CD14-positive monocyte (primary cell): ENCODE results near the gene COQ3. TPM values are rescaled to one million over a fixed set of nuclear protein-coding genes. Genes with fewer than 3 reads are reported as not detected.

ENCODE experiments used
- DNase-seq, 3 donors: peaks; one replicate each; pipeline ENCODE4 v3.0.0-alpha.2; 2011 to 2022
- H2AFZ ChIP-seq: 2 replicates; pipeline ENCODE4 v1.6.0; 2012; ENCODE audit warnings: mild to moderate bottlenecking, low read depth, low read length, inconsistent platforms; ENCODE audit not compliant: insufficient read depth, poor library complexity, severe bottlenecking
- H3K27ac ChIP-seq, 2 donors: 1 replicate in 1 of 2; 2 replicates in 1 of 2; pipeline ENCODE4 v1.5.1; 2012 to 2013; ENCODE audit warnings: low read length in 2 of 2, control low read depth in 1 of 2, inconsistent platforms in 1 of 2, low read depth in 1 of 2, mild to moderate bottlenecking in 1 of 2
- H3K27me3 ChIP-seq, 2 donors: one replicate each; pipeline versions ENCODE4 v1.6.0 to v1.6.1; 2011 to 2013; ENCODE audit warnings: low read length in 2 of 2; ENCODE audit not compliant: control insufficient read depth in 2 of 2, insufficient read depth in 2 of 2
- H3K36me3 ChIP-seq, 2 donors: replicated peaks in 1 of 2; 1 replicate in 1 of 2; 2 replicates in 1 of 2; pipeline versions ENCODE4 v1.5.1 to v1.6.1; 2012 to 2013; ENCODE audit warnings: low read length in 2 of 2, control low read depth in 1 of 2, inconsistent platforms in 1 of 2, mild to moderate bottlenecking in 1 of 2; ENCODE audit not compliant: insufficient read depth in 2 of 2, control insufficient read depth in 1 of 2
- H3K4me1 ChIP-seq, 2 donors: 1 replicate in 1 of 2; 2 replicates in 1 of 2; pipeline versions ENCODE4 v1.5.1 to v1.6.1; 2012 to 2013; ENCODE audit warnings: low read length in 2 of 2, control low read depth in 1 of 2, inconsistent platforms in 1 of 2, mild to moderate bottlenecking in 1 of 2, moderate library complexity in 1 of 2; ENCODE audit not compliant: insufficient read depth in 2 of 2, control insufficient read depth in 1 of 2
- H3K4me2 ChIP-seq: replicated peaks from 2 replicates; pipeline ENCODE3; 2012; ENCODE audit warnings: low read length, moderate library complexity, mild to moderate bottlenecking; ENCODE audit not compliant: poor library complexity, severe bottlenecking; ENCODE audit errors: extremely low read depth
- H3K4me3 ChIP-seq, 3 experiments: fragments of 200-600 bp in 1 of 3; sonication (generic) in 1 of 3; replicated peaks in 1 of 3; 1 replicate in 2 of 3; 2 replicates in 1 of 3; pipeline ENCODE4 v1.5.1; 2011 to 2013; ENCODE audit warnings: low read length in 3 of 3, mild to moderate bottlenecking in 3 of 3, control low read depth in 2 of 3, low read depth in 2 of 3, inconsistent platforms in 1 of 3, moderate library complexity in 1 of 3
- H3K79me2 ChIP-seq: 2 replicates; pipeline ENCODE4 v1.6.0; 2012; ENCODE audit warnings: mild to moderate bottlenecking, control low read depth, inconsistent platforms, low read length, moderate library complexity; ENCODE audit not compliant: insufficient read depth
- H3K9ac ChIP-seq: 2 replicates; pipeline ENCODE4 v1.6.0; 2017; ENCODE audit warnings: low read length, mild to moderate bottlenecking; ENCODE audit not compliant: insufficient read depth, poor library complexity, severe bottlenecking
- H3K9me3 ChIP-seq, 2 donors: replicated peaks in 1 of 2; 1 replicate in 1 of 2; 2 replicates in 1 of 2; pipeline versions ENCODE4 v1.5.1 to v1.6.1; 2012 to 2013; ENCODE audit warnings: low read length in 2 of 2, control low read depth in 1 of 2; ENCODE audit not compliant: control insufficient read depth in 1 of 2, insufficient read depth in 1 of 2
- H4K20me1 ChIP-seq: 2 replicates; pipeline ENCODE4 v1.6.0; 2012; ENCODE audit warnings: mild to moderate bottlenecking, low read length, control low read depth, moderate library complexity; ENCODE audit not compliant: insufficient read depth
- H3K27ac Mint-ChIP-seq, 7 donors: one replicate each; pipeline ENCODE4 v1.8.0; 2020; ENCODE audit warnings: mild to moderate bottlenecking in 7 of 7, mixed read lengths in 7 of 7, moderate library complexity in 6 of 7, inconsistent platforms in 2 of 7
- H3K27me3 Mint-ChIP-seq, 3 donors: one replicate each; pipeline ENCODE4 v1.8.0; 2021 to 2022; ENCODE audit warnings: low read depth in 3 of 3, mild to moderate bottlenecking in 3 of 3, mixed read lengths in 3 of 3, moderate library complexity in 3 of 3, inconsistent platforms in 1 of 3
- H3K36me3 Mint-ChIP-seq, 2 donors: one replicate each; pipeline ENCODE4 v1.8.0; 2020; ENCODE audit warnings: mixed read lengths in 2 of 2, inconsistent platforms in 1 of 2, mild to moderate bottlenecking in 1 of 2
- H3K4me1 Mint-ChIP-seq: one replicate; pipeline ENCODE4 v1.8.0; 2020; ENCODE audit warnings: mild to moderate bottlenecking, mixed read lengths
- H3K4me3 Mint-ChIP-seq, 2 donors: one replicate each; pipeline ENCODE4 v1.8.0; 2020; ENCODE audit warnings: mild to moderate bottlenecking in 2 of 2, mixed read lengths in 2 of 2, moderate library complexity in 1 of 2
- H3K9me3 Mint-ChIP-seq, 7 donors: one replicate each; pipeline ENCODE4 v1.8.0; 2020 to 2022; ENCODE audit warnings: mixed read lengths in 7 of 7, mild to moderate bottlenecking in 6 of 7, moderate library complexity in 6 of 7, inconsistent platforms in 2 of 7
- CTCF ChIP-seq: fragments of 200-600 bp; IDR thresholded peaks from one replicate; pipeline ENCODE4 v1.8.0; 2022; ENCODE audit warnings: antibody characterized with exemption, mild to moderate bottlenecking
- WGBS: methylation state at CpG from one replicate; pipeline ENCODE4 v1.1.5; 2013; ENCODE audit warnings: missing lambda C conversion rate; ENCODE audit not compliant: insufficient coverage; 5-methylcytosine and 5-hydroxymethylcytosine counted together
- intact Hi-C, 2 donors: fragments of 100-400 bp; cut with micrococcal nuclease; formaldehyde crosslinking; loops; one replicate each; pipeline versions ENCODE4 v1.15.0 to v1.15.1; 2023
- polyA plus RNA-seq, 3 donors: library from polyadenylated mRNA; depleted of rRNA in 1 of 3; unstranded in 2 of 3; stranded (reverse) in 1 of 3; fragments of 300-500 nt in 2 of 3; fragments of >200 nt in 1 of 3; fragmentation: Illumina TruSeq in 2 of 3; gene quantifications; 1 replicate in 2 of 3; 2 replicates in 1 of 3; pipeline ENCODE4 v1.2.3, GENCODE V29; 2012 to 2021

COQ3 gene
- polyA plus RNA-seq, 3 donors = 1.5 to 2.3 (median 1.6) TPM

DNA sequence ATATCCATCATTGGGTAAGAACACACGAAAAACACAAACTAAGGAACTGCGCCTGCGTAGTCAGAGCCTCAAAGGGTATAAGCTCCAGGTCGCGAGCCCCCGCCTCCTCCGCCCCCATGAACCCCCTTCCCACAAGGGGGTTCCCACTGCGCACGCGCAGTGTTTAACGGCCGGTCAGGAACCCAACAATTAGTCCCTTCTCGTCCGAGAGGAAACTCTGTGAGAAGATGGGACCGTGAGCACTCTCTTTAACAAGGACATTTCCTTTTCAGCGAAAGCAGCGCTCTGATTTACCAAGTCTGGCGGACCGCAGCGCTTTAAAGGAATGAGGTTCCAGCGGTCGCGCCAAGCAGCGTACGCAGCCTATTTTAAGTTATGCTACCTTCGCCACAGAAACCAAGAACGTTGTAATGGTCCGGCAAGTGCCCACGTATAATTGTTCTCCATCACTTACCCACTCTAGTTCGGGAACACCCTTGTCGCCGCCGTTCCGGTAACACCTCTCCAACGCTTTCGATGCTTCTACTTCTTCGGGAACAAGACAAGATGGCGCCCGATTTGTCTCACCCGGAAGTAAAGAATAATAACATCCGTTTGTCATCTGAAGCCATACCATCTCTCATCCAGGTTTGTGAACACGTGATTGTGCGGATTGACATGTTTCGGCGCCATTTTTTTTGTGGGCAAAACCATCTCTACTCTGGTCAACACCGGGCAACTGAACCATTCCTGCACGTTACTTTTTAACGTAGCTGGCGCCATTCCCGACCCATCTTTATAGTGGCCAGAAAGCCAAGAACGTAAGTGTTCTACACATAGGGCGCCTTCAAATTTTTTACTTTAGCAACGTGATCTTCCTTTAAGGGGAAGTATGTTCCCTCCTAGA lies 31.0 kb upstream of the COQ3 start, which contains the start of gene PNISR:
PNISR (minus strand) TSS at position 548 of the 886 bp plus-strand sequence. CDS start 10,649 bp downstream, outside the sequence.
- Histone ChIP-seq H3K27me3 (no peaks in the 10 kb centered on the region), H4K20me1 (peaks cover 44% of the 10 kb centered on the region), H3K27ac (peak within 1 kb of the TSS; percentile 99 to 100), H3K36me3 (peaks cover 0 to 18% of the 10 kb centered on the region in 2 donors), H3K79me2 (peaks cover 67% of the 10 kb centered on the region), H3K4me3 (peak within 1 kb of the TSS; percentile 93 to 99 (median 98)), H2AFZ (peak within 1 kb of the TSS; percentile 100), H3K4me2 (peak within 1 kb of the TSS; percentile 87), H3K9me3 (no peaks in the 10 kb centered on the region), H3K9ac (peak within 1 kb of the TSS; percentile 94), H3K4me1 (peaks cover 19 to 37% of the 10 kb centered on the region in 2 donors)
- WGBS = under 1% methylated on average over 48 of the region's 53 CpGs
- peak within 1 kb of the TSS; percentile 99 to 100 (median 99) for H3K27ac Mint-ChIP-seq
- H3K27me3 Mint-ChIP-seq = peaks cover 0 to 1% (median 0%) of the 10 kb centered on the region in 3 donors
- peak within 1 kb of the TSS; percentile 86 to 96 for H3K4me3 Mint-ChIP-seq
- peaks cover 14 to 24% of the 10 kb centered on the region in 2 donors for H3K36me3 Mint-ChIP-seq
- intact Hi-C loops = no loop called here
- no peak for TF ChIP-seq CTCF
- peak; percentile 97 to 99 (median 98) for DNase-seq
- H3K4me1 Mint-ChIP-seq = peaks cover 46% of the 10 kb centered on the region
- H3K9me3 Mint-ChIP-seq = no peaks in the 10 kb centered on the region

DNA sequence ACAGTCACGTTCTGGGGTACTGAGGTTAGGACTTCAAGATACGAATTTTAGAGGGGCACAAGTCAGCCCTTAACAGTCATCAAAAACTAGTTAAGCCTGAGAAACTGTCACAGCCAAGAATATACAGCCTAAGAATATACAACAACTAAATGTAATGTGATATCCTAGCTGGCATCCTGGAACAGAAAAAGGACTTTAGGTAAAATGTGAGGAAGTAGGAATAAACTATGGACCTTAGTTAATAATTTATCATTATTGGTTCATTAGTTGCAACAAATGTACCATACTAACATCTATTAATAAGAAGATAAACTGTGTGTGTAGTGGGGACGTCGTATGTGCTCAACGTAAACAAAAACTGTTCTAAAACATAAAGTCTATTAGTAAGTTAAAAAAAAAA lies 30.0 kb upstream of the COQ3 start:
- no peak for DNase-seq
- H3K9me3 ChIP-seq = no peaks in the 10 kb centered on the region
- H3K79me2 ChIP-seq = peaks cover 77% of the 10 kb centered on the region
- peaks cover 0 to 1% (median 0%) of the 10 kb centered on the region in 3 donors for H3K27me3 Mint-ChIP-seq
- peaks cover 54% of the 10 kb centered on the region for H4K20me1 ChIP-seq
- no peak for TF ChIP-seq CTCF
- peak overlapping the region in 4 of 7 donors; percentile 1 to 99 (median 57) for H3K27ac Mint-ChIP-seq
- H3K36me3 Mint-ChIP-seq = peaks cover 12 to 23% of the 10 kb centered on the region in 2 donors
- H3K36me3 ChIP-seq = peaks cover 0 to 18% of the 10 kb centered on the region in 2 donors
- 100% methylated on average over 1 of the region's 5 CpGs for WGBS
- peak overlapping the region; percentile 28 to 96 for H3K4me3 Mint-ChIP-seq
- H3K4me2 ChIP-seq = peak overlapping the region; percentile 87
- H3K27ac ChIP-seq = peak overlapping the region in 1 of 2 donors; percentile 100
- peak overlapping the region; percentile 94 for H3K9ac ChIP-seq
- no peak overlapping the region for H2AFZ ChIP-seq
- H3K27me3 ChIP-seq = no peaks in the 10 kb centered on the region
- H3K4me1 Mint-ChIP-seq = peaks cover 48% of the 10 kb centered on the region
- H3K9me3 Mint-ChIP-seq = no peaks in the 10 kb centered on the region
- intact Hi-C loops = no loop called here
- H3K4me3 ChIP-seq = peak overlapping the region; percentile 93 to 99 (median 98)
- H3K4me1 ChIP-seq = peaks cover 19 to 37% of the 10 kb centered on the region in 2 donors
